ENCODE results near the gene PRICKLE2. TPM values are rescaled to one million over a fixed set of nuclear protein-coding genes. Genes with fewer than 3 reads are reported as not detected.

PRICKLE2 gene, protein sequence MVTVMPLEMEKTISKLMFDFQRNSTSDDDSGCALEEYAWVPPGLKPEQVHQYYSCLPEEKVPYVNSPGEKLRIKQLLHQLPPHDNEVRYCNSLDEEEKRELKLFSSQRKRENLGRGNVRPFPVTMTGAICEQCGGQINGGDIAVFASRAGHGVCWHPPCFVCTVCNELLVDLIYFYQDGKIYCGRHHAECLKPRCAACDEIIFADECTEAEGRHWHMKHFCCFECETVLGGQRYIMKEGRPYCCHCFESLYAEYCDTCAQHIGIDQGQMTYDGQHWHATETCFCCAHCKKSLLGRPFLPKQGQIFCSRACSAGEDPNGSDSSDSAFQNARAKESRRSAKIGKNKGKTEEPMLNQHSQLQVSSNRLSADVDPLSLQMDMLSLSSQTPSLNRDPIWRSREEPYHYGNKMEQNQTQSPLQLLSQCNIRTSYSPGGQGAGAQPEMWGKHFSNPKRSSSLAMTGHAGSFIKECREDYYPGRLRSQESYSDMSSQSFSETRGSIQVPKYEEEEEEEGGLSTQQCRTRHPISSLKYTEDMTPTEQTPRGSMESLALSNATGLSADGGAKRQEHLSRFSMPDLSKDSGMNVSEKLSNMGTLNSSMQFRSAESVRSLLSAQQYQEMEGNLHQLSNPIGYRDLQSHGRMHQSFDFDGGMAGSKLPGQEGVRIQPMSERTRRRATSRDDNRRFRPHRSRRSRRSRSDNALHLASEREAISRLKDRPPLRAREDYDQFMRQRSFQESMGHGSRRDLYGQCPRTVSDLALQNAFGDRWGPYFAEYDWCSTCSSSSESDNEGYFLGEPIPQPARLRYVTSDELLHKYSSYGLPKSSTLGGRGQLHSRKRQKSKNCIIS
- under 0.01 and 0.34 TPM in 2 replicates for total RNA-seq (2014; rRNA removed; shearing (Covaris generic))

DNA sequence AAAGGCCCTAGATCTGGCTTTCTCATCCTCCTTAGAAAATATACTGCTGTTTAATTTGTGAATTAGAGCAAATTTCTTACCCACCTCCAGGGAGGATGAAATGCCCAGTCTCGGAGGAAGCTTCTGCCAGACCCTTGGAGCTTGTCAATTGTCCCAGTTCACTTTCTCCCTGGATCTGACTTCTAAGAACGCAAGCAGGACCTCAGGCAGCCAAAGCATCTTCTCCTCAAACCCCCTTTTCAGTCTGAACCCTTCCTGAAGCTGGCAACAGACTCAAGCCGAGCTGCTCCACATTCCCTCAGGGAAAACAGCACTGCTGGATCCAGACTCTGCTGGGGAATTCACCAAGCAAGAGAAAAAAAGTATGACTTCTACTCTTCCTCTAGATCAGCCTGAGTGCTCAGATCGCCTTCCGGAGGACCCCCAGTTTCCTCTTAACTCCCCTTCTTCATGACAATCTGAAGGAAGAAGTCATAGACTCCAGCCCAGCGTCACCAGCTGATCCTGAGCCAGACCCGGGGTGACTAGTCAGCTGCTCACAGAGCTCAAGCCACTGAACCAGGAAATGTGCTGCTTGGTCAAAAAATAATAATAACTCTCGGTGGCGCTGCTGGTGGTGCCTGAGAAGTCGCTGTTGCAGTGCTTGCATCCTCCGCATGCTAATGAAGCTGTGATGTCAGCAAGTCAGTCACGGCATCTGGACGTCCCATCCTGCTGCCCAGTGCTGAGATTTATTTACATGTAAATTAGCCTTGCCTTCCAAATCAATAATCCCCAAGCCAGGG, at the start of gene PRICKLE2:
TSS of gene PRICKLE2 (minus strand) at position 641 of the 785 bp plus-strand sequence. CDS start 26,539 bp downstream, outside the sequence.
- no peak for DNase-seq (ENCODE audit: low spot score)

DNA sequence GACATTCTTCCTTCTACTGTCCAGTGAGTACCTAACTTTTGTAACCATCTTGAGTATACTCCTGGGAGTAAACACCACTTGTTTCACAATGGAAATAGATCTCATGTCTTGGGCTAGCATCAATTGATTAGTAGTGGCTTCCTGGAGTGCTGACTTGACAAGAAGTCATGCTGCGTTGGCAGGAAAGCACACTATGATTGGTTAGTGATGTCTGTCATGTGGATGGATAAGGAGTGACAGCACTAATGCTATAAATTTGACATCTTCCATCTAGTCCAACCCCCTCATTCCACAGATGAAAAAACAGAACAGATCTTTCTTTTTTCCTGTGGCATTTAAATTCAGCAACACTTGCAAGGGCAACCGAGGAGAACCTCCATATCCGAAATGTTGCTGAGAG, 47.6 kb upstream of the PRICKLE2 start:
- DNase-seq (ENCODE audit: low spot score), result no peak

DNA sequence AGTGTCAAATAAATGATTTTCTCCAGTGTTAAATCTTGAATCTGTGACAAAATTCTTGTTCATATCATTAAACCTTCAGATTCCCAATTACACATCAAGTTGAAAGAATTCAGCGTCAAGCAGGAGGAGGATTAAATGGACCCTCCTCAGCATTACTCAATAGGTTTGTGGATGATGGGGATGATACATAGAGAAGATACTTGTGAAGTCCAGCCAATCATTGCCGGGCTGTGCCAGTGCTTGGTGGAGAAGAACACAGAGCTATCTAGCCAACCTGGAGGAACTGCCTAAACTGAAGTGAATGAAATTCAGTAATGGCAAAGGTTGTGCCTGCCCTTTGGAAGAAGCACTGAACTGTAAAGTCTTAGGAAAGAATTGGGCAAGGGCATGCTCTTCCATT, 47.0 kb upstream of the PRICKLE2 start:
- no peak for DNase-seq (ENCODE audit: low spot score)

DNA sequence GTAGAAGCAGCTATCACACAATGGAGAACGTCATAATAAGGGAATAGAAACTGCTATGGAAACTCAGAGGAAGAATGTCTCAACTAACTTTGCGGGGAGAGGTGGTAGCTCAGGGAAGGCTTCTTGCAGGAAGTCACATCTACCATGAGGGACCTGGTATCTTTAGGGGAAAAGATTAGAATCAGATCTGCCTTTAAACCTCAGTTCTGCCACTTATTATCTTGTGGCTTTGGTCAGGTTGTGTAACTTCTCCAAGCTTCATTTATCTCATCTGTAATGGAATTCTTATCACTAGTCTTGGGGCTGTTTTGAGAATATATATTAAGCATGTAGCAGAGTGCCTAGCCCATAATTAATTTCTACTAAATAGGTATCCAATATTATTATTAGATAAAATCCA, 46.4 kb upstream of the PRICKLE2 start:
- no peak for DNase-seq (ENCODE audit: low spot score)

DNA sequence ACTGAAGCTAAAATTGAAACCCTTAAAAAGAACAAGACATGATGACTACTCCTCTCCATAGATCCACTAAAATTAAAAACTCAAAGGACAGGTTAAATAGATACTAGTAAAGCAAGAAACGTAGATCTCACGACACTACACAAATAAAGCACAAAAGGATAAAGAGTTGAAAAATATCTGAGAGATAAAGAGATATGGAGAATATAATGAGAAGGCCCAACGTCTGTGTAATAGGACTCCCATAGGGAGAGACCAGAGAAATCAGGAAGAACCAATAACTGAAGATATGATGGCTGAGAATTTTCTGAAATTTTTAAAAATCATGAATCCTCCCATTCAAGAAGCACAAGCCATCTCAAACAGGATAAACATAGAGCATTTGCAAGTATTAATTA, 45.6 kb upstream of the PRICKLE2 start:
- no peak for DNase-seq (ENCODE audit: low spot score)

DNA sequence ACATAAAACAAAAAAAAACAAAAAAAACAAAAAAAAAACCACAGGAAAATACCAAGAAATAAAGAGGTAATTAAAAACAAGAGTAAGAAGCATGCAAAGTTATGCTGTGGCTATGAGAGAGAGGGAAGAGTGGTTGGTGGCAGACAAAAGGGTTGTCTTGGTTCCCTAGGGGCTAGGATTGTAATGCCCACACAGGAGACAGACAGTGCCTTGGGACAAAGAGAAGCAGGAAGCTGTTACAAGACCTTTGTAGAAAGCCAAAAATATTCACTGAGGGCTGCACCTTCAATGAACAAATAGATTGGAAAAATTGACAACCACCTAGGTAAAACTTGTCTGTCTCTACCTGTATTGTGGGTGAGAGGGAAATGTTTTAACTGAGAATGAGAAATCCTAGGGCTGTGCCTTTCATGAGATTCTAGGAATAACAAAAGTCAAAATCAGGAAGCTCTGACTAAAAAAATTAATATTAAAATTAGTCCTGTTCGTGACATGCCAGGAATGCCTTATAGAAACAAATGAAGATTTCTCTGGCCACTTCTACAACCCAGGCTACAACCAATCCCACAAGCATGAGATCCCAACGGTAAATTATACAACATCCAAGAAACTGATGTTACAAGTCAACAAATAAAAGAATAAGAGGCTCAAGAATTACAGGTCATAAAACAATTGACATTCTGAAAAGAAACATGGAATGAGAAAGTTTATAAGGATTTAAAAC, 45.0 kb upstream of the PRICKLE2 start:
- DNase-seq (ENCODE audit: low spot score), result no peak

DNA sequence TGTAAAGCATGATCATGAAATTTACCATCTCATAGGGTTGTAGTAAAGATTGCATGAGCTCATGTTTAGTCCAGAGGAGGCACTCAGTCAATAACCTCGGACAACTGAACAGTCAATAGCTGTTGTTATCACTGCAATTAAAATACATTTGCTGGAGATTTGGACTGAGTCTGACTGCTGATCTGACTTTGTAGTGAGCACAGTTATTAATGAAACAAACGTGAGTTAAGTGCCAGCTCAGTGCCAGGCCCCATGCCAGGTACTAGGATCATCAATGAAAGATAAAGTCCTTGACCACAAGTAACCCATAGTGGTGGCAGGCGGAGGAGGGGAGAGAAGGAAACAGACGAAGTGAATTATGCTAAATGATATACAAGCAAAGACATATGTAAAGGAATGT, 43.7 kb upstream of the PRICKLE2 start:
- DNase-seq (ENCODE audit: low spot score), result no peak

DNA sequence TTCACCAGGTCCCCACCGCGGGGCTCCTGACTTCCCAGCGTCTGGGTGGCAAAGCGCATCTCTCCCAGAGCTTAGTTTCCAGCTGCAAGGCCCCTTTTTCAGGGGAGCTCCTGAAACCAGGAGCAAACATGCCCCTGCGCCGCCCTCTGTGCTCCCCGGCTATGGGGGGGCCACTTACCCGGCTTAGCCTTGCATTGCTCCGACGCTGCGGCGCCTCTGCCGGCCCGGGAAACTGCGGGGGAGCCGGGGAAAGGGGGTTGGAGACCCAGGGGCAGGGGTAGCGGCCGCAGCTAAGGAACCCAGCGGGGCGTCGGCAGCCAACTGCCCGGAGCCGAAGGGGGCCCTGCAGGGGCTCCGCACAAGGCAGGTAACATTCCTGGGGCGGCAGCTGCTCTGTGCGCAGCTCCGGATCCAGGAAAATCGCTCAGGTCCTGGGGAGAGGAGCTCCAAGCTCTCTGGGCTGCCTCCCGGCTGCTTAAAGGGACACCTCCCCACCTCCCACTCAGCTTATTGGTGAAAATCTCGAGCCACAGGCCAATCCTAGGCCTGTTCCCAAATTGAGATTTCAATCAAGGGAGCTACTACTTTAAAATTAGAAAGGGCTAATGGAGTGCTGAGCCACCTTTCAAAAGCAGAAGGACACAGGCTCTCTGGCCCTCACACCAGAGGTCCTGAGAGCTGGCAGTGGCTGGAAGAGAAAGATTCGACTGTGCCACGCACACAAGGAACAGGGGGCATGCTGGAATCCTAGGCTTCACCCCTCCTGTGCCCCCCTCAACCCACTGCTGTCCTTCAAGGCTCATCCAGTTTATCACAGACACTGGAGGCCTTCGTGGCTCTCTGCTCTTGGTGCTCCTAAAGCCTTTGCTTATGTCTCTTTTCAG, 42.7 kb upstream of the PRICKLE2 start:
- no peak for DNase-seq (ENCODE audit: low spot score)

DNA sequence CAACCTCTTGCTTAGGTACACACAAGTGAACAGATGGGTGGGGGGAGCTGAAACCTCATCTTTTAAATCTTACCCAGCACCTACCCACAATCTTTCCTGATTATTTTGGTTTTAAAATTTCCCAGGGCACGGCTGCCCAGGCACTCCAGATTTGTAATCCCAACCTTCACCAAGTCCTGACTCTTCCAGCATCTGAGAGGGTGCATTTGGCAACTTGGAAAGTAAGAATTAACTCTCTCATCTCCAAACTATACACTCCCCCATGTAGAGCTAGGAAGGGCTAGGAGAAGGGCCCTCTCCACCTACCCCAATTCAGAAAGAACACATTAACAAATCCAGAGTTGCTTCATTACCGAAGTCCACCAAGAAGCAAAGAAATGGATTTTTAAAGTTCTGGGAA, 41.7 kb upstream of the PRICKLE2 start:
- DNase-seq (ENCODE audit: low spot score), result no peak

DNA sequence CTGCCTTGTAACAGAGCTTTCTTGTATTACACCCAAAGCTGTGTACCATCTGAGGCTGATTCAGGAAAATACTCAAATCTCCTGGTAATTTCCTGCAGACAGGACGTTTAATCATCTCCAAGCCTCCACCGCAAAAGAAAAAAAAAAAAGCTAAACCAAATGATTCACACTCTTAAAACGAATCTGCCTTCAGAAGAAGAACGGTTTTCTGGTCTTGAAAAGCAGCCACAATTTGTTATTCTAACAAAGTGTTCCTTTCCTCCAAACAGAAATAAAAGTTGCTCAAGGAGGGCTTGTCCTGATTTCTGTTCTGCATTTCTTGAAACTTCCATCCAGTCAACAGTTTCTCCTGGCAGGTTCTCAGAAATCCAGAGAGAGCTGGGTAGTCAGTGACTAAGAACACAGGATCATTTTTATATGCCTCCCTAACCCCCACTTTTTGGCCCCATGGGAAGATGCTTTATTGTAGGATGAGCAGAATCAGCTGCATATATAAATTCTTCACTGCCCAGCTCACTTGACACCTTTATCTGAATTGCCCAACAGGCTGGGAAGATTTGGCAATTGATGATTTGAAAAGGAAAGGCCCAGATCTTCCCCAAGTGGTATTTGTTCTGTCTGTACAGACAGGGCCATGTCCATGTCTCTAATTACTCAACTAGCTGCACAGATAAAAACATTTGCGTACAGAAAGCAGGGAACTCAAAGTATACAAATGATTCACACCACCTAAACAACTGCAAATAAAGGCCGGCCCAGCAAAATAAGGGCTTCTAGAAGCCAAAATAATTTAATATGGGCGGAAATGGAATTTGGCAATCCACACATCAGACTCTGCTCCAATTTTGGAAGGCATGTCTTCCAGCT, 41.0 kb upstream of the PRICKLE2 start:
- no peak for DNase-seq (ENCODE audit: low spot score)

DNA sequence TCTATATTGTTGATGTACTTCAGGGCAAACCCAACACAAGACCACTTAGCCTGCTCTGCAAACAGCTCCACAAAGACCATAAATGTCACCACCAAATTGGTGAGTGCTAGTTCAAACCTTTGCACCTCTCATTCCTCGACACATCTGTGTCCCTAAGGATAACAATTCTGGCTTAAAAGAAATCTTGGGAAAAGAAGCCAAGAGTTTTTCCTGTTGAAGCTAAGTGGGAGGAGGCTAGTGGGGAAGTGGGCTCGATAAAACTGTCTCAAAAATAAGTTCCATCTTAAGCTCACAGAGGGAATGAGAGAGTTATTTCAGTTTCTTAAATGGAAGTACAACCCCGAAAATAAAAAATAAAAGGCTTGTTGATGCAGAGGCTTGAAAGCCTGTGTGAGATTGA, 40.4 kb upstream of the PRICKLE2 start:
- DNase-seq (ENCODE audit: low spot score), result no peak

DNA sequence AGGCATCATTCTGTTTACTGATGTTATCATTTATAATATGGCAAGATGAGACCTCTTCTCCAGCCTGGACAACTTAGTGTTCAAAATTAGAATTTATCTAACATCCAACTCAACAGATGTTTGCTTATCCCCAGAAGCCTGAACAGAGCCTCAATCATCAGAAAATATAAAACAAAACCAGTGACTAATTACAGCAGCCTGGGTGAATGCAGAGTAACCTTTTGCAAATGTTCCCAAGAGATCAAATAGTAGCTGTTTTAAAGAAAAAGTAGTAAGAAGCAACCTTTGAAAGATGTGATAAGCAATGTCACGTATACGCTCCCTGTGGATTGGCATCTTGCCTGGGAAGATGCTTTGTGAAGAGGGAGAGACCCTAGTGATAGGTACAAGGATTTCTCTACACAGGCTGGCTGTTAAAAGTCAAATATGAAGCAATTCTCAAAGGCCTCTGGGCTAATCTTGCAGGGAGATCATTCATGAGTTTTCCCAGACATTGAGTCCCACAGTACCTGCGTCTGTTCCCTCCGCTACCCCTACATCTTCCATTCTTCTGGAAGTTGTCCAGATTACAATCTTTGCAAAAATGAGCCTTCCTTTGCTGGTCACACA, 39.3 kb upstream of the PRICKLE2 start:
- no peak for DNase-seq (ENCODE audit: low spot score)

DNA sequence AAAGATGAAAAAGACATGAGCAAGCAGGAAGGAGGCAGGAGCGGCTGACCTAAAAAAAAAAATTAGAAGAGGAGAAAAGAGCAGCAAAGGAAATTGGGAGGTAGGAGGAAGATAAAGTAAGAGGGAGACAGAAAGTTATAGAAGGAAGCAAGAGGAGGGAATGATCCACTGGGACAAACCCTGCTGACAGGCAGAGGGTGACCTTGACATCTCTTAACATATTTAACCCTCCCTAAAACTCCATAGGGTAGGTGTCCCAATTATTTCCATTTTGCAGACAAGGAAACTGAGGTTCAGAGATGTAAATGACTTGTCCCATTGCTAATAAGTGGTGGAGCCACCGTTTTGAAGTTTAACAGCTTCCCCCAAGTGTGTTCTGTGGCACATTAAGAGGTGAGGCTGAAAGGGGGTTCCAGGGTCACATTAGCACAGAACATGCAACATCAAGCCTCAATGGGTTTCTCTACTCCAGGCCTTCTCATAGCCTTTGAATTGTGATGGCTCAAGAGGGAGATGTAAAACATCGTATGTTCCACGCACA, 37.4 kb upstream of the PRICKLE2 start:
- DNase-seq (ENCODE audit: low spot score), result no peak

DNA sequence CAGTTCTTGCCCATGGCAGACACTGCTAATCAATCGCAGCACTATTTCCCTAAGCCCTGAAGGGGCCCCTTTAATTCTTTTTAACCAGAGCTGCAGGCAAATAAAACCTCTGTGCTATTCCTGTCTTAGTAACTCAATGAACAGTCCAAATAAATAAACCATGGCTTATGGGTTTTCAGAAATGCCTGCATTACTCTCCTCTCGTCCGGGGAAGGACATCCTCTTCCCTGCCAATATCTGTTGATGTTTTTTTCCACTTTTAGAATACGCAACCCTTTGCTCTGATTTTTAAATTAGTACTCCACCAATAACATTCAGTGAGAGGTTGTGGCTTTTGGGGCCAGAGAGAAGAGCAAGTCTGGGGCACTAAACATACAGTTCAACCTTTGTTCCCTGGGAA, 35.2 kb upstream of the PRICKLE2 start:
- no peak for DNase-seq (ENCODE audit: low spot score)

DNA sequence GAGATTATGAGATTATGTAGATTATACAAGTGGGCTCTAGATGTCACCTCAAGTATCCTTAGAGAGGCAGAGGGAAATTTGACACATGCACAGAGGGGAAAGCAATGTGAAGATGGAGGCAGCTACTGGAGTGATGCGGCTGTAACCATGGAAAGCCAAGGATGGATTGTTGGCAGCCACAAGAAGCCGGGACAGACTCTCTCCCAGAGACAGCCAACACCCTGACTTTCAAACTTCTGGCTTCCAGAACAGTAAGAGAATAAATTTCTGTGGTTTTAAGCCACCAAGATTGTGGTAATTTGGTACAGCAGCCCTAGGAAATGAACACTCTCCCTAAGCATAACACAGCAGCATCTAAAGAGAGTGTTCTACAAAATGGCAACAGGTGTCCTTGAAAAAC, 34.4 kb upstream of the PRICKLE2 start:
- no peak for DNase-seq (ENCODE audit: low spot score)

DNA sequence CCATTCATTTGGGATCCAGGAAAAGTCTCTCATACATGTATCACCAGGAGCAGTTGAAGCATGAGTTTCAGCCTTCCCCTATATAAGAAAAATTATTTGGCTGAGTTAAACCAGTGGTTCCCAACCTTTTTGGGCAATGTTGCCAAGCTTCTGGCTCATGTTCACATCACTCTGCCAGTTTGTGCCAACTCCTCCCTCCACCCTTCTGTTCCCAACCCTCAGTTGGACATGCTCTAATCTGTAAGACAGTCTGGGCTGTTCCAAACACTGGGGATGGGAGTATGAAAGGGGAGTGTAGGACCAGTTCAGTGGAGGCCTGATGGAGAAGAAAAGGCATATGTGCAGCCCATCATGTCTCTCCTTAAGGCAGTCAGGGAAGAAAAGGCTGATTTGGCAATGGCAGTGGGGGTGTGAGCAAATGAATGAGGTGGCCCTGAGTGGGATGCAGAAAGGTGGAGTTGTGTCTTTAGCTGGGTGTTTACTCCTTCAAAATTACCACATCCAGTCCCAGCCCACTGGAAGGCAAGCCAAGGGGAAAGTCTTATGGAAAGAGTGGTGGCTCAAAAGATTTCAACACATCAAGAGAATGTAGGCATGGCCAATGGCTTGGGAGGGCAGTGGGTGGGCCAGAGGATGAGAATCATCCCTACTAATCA, 32.0 kb upstream of the PRICKLE2 start:
- no peak for DNase-seq (ENCODE audit: low spot score)

DNA sequence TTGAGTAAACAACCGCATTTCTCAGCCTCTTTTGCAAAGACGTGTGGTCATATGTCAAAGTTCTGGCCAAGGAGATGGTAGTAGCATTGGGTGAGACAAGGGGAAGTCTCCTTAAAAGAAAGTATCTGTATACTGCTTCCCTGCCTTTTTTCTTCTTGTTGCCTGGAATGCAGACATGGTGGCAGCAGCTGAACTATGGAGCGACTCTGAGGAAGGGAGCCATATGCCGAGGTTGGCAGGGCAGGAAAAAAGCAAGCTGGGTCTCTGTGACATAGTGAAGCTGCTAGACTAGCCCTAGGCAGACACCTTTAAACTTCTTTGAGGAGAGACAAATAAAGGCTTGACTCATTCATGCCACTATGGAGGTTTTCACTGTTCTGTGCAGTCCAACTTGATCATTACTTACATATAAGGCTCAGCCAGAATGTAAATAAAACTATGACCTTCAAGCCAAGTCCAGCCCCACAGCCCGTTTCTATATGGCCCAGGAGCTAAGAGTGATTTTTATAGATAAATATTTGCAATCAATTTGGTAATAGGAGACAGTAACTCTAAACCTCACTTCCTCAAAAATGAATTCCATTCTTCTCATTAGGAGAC, 30.6 kb upstream of the PRICKLE2 start:
- no peak for DNase-seq (ENCODE audit: low spot score)

DNA sequence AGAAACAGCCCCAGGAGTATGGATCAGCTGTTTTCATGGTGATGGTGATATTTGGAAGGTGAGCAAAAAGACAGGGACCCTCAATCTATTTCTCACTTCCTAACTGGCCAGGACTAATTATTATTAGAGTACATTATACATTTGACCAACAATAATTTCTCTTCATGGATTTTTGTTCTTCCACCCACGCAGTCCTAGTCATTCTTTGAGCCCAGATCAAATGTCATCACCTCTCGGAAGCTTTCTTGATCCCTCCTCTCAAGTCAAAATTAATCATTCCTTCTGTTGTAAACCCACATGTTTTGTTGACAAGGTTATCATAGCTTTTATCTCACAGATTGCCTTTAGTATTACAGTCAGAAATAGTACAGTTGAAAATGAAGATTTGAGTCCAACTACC, 29.2 kb upstream of the PRICKLE2 start:
- DNase-seq (ENCODE audit: low spot score), result no peak
